Panc1 (cell line): ENCODE data around the gene NPTX2.

Experiments used
- CTCF ChIP-seq: fragments of 450-650 bp; IDR thresholded peaks from 2 replicates; pipeline ENCODE4 v1.5.1; 2017; ENCODE audit warnings: mild to moderate bottlenecking
- POLR2AphosphoS5 ChIP-seq: IDR thresholded peaks from 2 replicates; pipeline ENCODE4 v1.6.1; 2012; ENCODE audit warnings: mild to moderate bottlenecking, low read depth, low read length, moderate library complexity
- SIN3A ChIP-seq: IDR thresholded peaks from 2 replicates; pipeline ENCODE4 v1.6.1; 2012; ENCODE audit warnings: low read depth, mild to moderate bottlenecking, low read length, moderate library complexity, borderline replicate concordance; ENCODE audit not compliant: insufficient read depth
- TCF7L2 ChIP-seq: IDR thresholded peaks from 2 replicates; pipeline ENCODE4 v1.6.1; 2011; ENCODE audit warnings: mild to moderate bottlenecking, low read depth, low read length, inconsistent platforms

GRCh38 chr7:98664882-98665281 is 47.8 kb downstream of the NPTX2 start:
- TF ChIP-seq CTCF, result no peak
- TF ChIP-seq TCF7L2, result no peak
- no peak for TF ChIP-seq POLR2AphosphoS5
- no peak for TF ChIP-seq SIN3A
